NCI-H524 (cell line): ENCODE results near the gene RXFP3.
"Not testable (repeated sequence)": the region's sequence is repeated elsewhere in the genome, so short reads cannot be mapped to it uniquely, and the experiment has no call there.

Source experiments
- DNase-seq, 2 experiments: peaks; one replicate each; lab custom pipeline; 2025; lab: John Stamatoyannopoulos, UW

The RXFP3 gene

GRCh38 chr5:33936381-33937016, at the start of gene RXFP3:
Gene RXFP3, plus strand, starts transcription at chr5:33936386. Its CDS starts 355 bp downstream, at chr5:33936741.
- peak in 1 of 2 experiments; percentile 54 for DNase-seq

GRCh38 chr5:33887268-33887667, 48.9 kb upstream of the RXFP3 start:
- DNase-seq, result no peak

- no peak for DNase-seq
Measured at GRCh38 chr5:33888587-33888986, 47.6 kb upstream of the RXFP3 start.

GRCh38 chr5:33890131-33891032, 45.8 kb upstream of the RXFP3 start:
- DNase-seq, result no peak

GRCh38 chr5:33891446-33891787, 44.8 kb upstream of the RXFP3 start:
- DNase-seq, result peak in 1 of 2 experiments; percentile 35

GRCh38 chr5:33891788-33892619, 44.2 kb upstream of the RXFP3 start, which contains the start of gene ADAMTS12:
Gene ADAMTS12, minus strand, starts transcription at chr5:33891990. Its CDS starts 134 bp downstream, at chr5:33891856.
- peak in 1 of 2 experiments; percentile 47 for DNase-seq

GRCh38 chr5:33892620-33893137, 43.5 kb upstream of the RXFP3 start:
- DNase-seq, result no peak

GRCh38 chr5:33894566-33894965, 41.6 kb upstream of the RXFP3 start:
- no peak for DNase-seq

- no peak for DNase-seq
Measured at GRCh38 chr5:33901156-33901555, 35.0 kb upstream of the RXFP3 start.

GRCh38 chr5:33903118-33903517, 33.1 kb upstream of the RXFP3 start:
- DNase-seq, result no peak

- no peak for DNase-seq
Measured at GRCh38 chr5:33905381-33905780, 30.8 kb upstream of the RXFP3 start.

- DNase-seq, result peak in 1 of 2 experiments; percentile 9
Measured at GRCh38 chr5:33906248-33906647, 29.9 kb upstream of the RXFP3 start.

GRCh38 chr5:33914844-33915243, 21.3 kb upstream of the RXFP3 start:
- not testable (repeated sequence) for DNase-seq

- DNase-seq, result no peak
Measured at GRCh38 chr5:33921002-33921401, 15.2 kb upstream of the RXFP3 start.

GRCh38 chr5:33925278-33925677, 10.9 kb upstream of the RXFP3 start:
- no peak for DNase-seq

- DNase-seq, result no peak
Measured at GRCh38 chr5:33927685-33928084, 8.5 kb upstream of the RXFP3 start.

- DNase-seq, result no peak
Measured at GRCh38 chr5:33928283-33928682, 7.9 kb upstream of the RXFP3 start.

GRCh38 chr5:33929925-33930690, 6.1 kb upstream of the RXFP3 start:
- no peak for DNase-seq

- no peak for DNase-seq
Measured at GRCh38 chr5:33931136-33931535, 5.0 kb upstream of the RXFP3 start.

- no peak for DNase-seq
Measured at GRCh38 chr5:33933723-33934169, 2.4 kb upstream of the RXFP3 start.

GRCh38 chr5:33934176-33934575, 2.0 kb upstream of the RXFP3 start:
- no peak for DNase-seq
